Body of pancreas (tissue), 4 donors: ENCODE results near the gene SLC25A44. TPM values are rescaled to one million over a fixed set of nuclear protein-coding genes. Genes with fewer than 3 reads are reported as not detected.
"Not testable (repeated sequence)": the region's sequence is repeated elsewhere in the genome, so short reads cannot be mapped to it uniquely, and the experiment has no call there.

Experiments used
- ATAC-seq: fragments of 150-250 bp; one replicate; pipeline ENCODE4 v1.9.1; 2016
- DNase-seq, 4 donors: peaks; one replicate each; pipeline ENCODE4 v3.0.0-alpha.2; 2019
- H3K27ac ChIP-seq, 4 donors: fragments of 200-600 bp; sonication (generic); 1 replicate in 3 of 4; 2 replicates in 1 of 4; pipeline versions ENCODE4 v1.5.1 to v1.6.1; 2016 to 2019; ENCODE audit warnings: mild to moderate bottlenecking in 1 of 4, mixed read lengths in 1 of 4, moderate library complexity in 1 of 4
- H3K27me3 ChIP-seq, 2 donors: fragments of 200-600 bp; sonication (generic); one replicate each; pipeline ENCODE4 v1.6.0; 2016; ENCODE audit warnings: mild to moderate bottlenecking in 1 of 2
- H3K36me3 ChIP-seq, 2 donors: fragments of 200-600 bp; sonication (generic); replicated peaks in 1 of 2; 2 replicates each; pipeline ENCODE4 v1.5.1; 2016; ENCODE audit warnings: low read depth in 2 of 2; ENCODE audit not compliant: insufficient read depth in 1 of 2
- H3K4me1 ChIP-seq: fragments of 200-600 bp; sonication (generic); one replicate; pipeline ENCODE4 v1.6.0; 2016
- H3K4me3 ChIP-seq, 2 donors: fragments of 200-600 bp; sonication (generic); 1 replicate in 1 of 2; 2 replicates in 1 of 2; pipeline ENCODE4 v1.5.1; 2016 to 2019
- H3K9me3 ChIP-seq, 3 donors: fragments of 200-600 bp; sonication (generic); 1 replicate in 2 of 3; 2 replicates in 1 of 3; pipeline ENCODE4 v1.5.1; 2016
- POLR2A ChIP-seq, 3 donors: fragments of 450-650 bp; IDR thresholded peaks; one replicate each; pipeline ENCODE4 v1.6.1; 2016; ENCODE audit warnings: antibody characterized with exemption in 3 of 3, mild to moderate bottlenecking in 2 of 3
- WGBS, 2 donors: methylation state at CpG; one replicate each; pipeline ENCODE4 v1.1.5; 2017; 5-methylcytosine and 5-hydroxymethylcytosine counted together
- intact Hi-C: fragments of 100-400 bp; cut with DNase I; formaldehyde crosslinking; loops from one replicate; pipeline ENCODE4 v1.15.1; 2023
- total RNA-seq, 2 donors: library from RNA; depleted of rRNA; stranded (reverse); fragments of >200 nt; gene quantifications; one replicate each; pipeline ENCODE4 v1.1.0, GENCODE V29; 2016
- TF ChIP-seq, protein P1 (sequence below), 7 experiments: fragments of 450-650 bp in 4 of 7; fragments of 200-600 bp in 3 of 7; sonication (generic) in 3 of 7; IDR thresholded peaks; one replicate each; pipeline ENCODE4 v1.5.1; 2016 to 2019; ENCODE audit warnings: antibody characterized with exemption in 7 of 7

SLC25A44 gene
- total RNA-seq, 2 donors from 2014 or later = 5.2 to 13.2 TPM

DNA sequence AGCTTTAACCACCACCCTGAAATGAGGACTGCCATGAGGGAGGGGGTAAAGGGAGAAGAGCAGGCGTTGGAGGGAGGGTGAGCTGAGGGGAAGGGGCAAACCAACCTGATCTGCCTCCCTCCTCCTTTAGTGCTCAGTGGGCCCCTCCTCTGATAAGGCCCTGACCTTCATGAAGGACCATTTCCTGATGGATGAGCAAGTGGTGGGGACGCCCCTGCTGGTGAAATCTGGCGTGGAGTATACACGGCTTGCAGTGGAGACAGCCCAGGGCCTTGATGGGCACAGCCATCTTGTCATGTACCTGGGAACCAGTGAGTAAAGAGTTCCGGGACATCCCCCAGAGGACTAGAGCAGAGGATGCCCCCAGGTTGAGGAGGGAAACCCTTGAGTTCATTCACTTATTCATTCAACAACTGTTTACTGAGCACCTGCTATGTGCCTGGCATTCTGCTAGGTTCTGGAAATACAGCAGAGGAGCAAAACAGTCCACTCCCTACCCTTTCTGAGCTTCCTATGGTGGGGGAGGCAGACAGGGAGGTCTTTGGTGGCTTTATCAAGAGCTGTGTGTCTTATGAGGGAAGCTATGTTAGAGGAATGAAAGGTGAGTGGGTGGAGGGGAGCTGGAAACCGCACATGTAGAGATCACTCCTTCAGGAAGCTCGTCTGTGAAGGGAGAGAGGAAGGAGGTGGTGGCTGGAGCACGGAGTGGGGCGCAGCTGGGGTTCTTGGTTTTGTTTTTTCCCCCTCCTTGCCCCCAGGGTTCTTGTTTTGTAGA is 21.0 kb upstream of the SLC25A44 start:
- Histone ChIP-seq H3K36me3 (no peaks in the 10 kb centered on the region), H3K4me1 (no peaks in the 10 kb centered on the region), H3K4me3 (no peak overlapping the region), H3K9me3 (no peaks in the 10 kb centered on the region), H3K27ac (no peak overlapping the region), H3K27me3 (no peaks in the 10 kb centered on the region)
- ATAC-seq (no peak), DNase-seq (no peak)
- intact Hi-C loops = no loop called here
- TF ChIP-seq, protein P1, sequence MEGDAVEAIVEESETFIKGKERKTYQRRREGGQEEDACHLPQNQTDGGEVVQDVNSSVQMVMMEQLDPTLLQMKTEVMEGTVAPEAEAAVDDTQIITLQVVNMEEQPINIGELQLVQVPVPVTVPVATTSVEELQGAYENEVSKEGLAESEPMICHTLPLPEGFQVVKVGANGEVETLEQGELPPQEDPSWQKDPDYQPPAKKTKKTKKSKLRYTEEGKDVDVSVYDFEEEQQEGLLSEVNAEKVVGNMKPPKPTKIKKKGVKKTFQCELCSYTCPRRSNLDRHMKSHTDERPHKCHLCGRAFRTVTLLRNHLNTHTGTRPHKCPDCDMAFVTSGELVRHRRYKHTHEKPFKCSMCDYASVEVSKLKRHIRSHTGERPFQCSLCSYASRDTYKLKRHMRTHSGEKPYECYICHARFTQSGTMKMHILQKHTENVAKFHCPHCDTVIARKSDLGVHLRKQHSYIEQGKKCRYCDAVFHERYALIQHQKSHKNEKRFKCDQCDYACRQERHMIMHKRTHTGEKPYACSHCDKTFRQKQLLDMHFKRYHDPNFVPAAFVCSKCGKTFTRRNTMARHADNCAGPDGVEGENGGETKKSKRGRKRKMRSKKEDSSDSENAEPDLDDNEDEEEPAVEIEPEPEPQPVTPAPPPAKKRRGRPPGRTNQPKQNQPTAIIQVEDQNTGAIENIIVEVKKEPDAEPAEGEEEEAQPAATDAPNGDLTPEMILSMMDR (IDR thresholded peaks at IDR 0.05) = no peak
- TF ChIP-seq POLR2A (IDR thresholded peaks at IDR 0.05) = no peak
- WGBS, 2 donors = 72 to 86% methylated on average over 8 to 9 of the region's 9 CpGs

DNA sequence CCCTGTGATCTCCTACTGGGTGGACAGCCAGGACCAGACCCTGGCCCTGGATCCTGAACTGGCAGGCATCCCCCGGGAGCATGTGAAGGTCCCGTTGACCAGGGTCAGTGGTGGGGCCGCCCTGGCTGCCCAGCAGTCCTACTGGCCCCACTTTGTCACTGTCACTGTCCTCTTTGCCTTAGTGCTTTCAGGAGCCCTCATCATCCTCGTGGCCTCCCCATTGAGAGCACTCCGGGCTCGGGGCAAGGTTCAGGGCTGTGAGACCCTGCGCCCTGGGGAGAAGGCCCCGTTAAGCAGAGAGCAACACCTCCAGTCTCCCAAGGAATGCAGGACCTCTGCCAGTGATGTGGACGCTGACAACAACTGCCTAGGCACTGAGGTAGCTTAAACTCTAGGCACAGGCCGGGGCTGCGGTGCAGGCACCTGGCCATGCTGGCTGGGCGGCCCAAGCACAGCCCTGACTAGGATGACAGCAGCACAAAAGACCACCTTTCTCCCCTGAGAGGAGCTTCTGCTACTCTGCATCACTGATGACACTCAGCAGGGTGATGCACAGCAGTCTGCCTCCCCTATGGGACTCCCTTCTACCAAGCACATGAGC is 17.2 kb upstream of the SLC25A44 start:
- TF ChIP-seq POLR2A (IDR thresholded peaks at IDR 0.05) = no peak
- TF ChIP-seq, protein P1 (IDR thresholded peaks at IDR 0.05) = no peak
- intact Hi-C loops = no loop called here
- Histone ChIP-seq H3K36me3 (no peaks in the 10 kb centered on the region), H3K27ac (no peak overlapping the region), H3K9me3 (no peaks in the 10 kb centered on the region), H3K4me1 (peaks cover 4% of the 10 kb centered on the region), H3K27me3 (no peaks in the 10 kb centered on the region), H3K4me3 (no peak overlapping the region)
- DNase-seq (no peak), ATAC-seq (no peak)
- WGBS, 2 donors = 80 to 81% methylated on average over 1 to 12 of the region's 12 CpGs

DNA sequence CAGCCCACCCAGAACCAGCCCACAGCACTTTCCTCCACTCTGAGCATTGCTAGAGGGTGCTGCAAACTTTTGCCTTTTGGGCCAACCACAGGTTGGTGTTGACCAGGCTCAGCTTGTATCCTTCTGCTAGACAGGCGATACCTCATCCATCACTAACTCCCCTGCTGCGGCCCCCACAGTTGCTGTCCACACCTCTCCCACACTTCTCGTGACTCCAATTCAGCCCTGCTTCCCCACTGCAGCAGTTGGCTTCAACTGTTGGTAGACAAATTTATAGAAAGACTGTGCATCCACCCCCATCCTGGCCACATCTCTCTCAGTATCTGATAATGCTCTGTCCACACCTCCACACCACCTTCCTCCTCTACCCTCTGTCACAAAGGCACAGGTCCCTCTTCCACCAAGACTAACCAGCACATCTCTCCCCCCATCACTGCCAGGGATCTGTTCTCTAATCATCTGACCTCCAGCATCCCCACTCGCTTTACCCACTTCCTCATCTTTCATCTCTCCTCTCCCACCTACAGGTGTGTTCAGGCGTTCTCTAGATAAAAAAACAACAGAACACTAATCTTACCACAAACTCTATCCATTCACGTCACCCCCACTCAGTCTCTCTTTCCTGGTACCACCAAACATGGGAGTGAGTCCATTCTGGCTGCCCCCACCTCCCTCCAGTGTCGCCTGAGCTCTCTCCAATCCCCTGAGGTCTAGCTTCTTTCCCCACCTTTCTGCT is 15.8 kb upstream of the SLC25A44 start:
- Histone ChIP-seq H3K27me3 (no peaks in the 10 kb centered on the region), H3K36me3 (no peaks in the 10 kb centered on the region), H3K9me3 (no peaks in the 10 kb centered on the region), H3K4me3 (no peak overlapping the region), H3K27ac (no peak overlapping the region), H3K4me1 (peaks cover 5% of the 10 kb centered on the region)
- TF ChIP-seq, protein P1 (IDR thresholded peaks at IDR 0.05) = no peak
- TF ChIP-seq POLR2A (IDR thresholded peaks at IDR 0.05) = no peak
- no peak for ATAC-seq
- DNase-seq = no peak
- intact Hi-C loops = no loop called here
- WGBS, 2 donors = 77 to 83% methylated on average over 7 of the region's 7 CpGs

DNA sequence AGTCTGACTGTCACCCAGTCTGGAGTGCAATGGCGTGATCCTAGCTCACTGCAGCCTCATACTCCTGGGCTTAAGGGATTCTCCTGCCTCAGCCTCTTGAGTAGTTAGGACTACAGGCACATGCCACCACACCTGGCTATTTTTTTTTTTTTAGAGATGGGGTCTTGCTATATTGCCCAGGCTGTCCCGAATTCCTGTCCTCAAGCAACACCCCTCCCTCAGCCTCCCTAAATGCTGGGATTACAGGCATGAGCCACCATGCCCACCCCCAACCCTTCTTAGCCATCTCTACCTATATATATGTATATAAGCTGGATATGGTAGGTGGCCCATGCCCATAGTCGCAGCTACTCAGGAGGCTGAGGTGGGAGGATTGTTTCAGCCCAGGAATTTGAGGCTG is 13.4 kb upstream of the SLC25A44 start:
- H3K4me3 ChIP-seq = no peak overlapping the region
- TF ChIP-seq, protein P1 (IDR thresholded peaks at IDR 0.05) = no peak
- TF ChIP-seq POLR2A (IDR thresholded peaks at IDR 0.05) = no peak
- intact Hi-C loops = no loop called here
- no peak for DNase-seq
- no peak overlapping the region for H3K27ac ChIP-seq
- WGBS, 2 donors = 87 to 100% methylated on average over 2 to 3 of the region's 3 CpGs
- no peaks in the 10 kb centered on the region for H3K9me3 ChIP-seq
- H3K4me1 ChIP-seq = peaks cover 16% of the 10 kb centered on the region
- no peaks in the 10 kb centered on the region for H3K36me3 ChIP-seq
- ATAC-seq = no peak
- H3K27me3 ChIP-seq = no peaks in the 10 kb centered on the region

DNA sequence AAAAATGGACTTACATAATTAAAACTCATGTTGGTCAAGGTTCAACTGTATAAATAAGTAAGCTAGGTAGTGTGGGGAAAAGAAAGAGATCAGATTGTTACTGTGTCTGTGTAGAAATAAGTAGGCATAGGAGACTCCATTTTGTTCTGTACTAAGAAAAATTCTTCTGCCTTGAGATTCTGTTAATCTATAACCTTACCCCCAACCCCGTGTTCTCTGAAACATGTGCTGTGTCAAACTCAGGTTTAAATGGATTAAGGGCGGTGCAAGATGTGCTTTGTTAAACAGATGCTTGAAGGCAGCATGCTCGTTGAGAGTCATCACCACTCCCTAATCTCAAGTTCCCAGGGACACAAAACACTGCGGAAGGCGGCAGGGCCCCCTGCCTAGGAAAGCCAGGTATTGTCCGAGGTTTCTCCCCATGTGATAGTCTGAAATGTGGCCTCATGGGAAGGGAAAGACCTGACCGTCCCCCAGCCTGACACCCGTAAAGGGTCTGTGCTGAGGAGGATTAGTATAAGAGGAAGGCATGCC is 12.4 kb upstream of the SLC25A44 start:
- intact Hi-C loops, H3K36me3 ChIP-seq, H3K4me3 ChIP-seq, H3K27ac ChIP-seq, ATAC-seq, H3K9me3 ChIP-seq, DNase-seq, H3K27me3 ChIP-seq: not testable (repeated sequence)
- peaks cover 16% of the 10 kb centered on the region for H3K4me1 ChIP-seq
- 42 to 54% methylated on average over 8 of the region's 8 CpGs for WGBS, 2 donors

DNA sequence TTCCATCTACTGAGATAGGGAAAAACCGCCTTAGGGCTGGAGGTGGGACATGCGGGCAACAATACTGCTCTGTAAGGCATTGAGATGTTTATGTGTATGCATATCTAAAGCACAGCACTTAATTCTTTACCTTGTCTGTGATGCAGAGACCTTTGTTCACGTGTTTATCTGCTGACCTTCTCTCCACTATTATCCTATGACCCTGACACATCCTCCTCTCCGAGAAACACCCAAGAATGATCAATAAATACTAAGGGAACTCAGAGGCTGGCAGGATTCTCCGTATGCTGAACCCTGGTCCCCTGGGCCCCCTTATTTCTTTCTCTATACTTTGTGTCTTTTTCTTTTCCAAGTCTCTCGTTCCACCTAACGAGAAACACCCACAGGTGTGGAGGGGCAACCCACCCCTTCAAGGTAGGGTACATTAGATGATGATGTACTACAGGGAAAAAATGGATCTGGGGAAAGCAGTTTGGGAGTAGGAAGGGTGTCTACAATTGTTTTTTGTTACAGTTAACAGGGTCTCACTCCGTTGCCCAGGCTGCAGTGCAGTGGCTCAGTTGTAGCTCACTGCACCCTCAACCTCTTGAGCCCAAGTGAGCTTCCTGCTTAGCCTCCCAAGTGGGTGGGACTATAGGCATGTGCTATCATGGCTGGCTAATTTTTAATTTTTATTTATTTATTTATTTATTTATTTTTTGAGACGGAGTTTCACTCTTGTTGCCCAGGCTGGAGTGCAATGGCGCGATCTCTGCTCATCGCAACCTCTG is 11.7 kb upstream of the SLC25A44 start:
- ATAC-seq, intact Hi-C loops, H3K36me3 ChIP-seq, DNase-seq, H3K27me3 ChIP-seq, H3K27ac ChIP-seq, H3K9me3 ChIP-seq, H3K4me3 ChIP-seq: not testable (repeated sequence)
- WGBS, 2 donors = 74 to 75% methylated on average over 12 of the region's 12 CpGs
- peaks cover 16% of the 10 kb centered on the region for H3K4me1 ChIP-seq
